ENCODE results near the gene DUSP18.
A peak's percentile ranks its signal among the peaks of the same experiment; 100 is the strongest.
"Not testable (repeated sequence)": the region's sequence is repeated elsewhere in the genome, so short reads cannot be mapped to it uniquely, and the experiment has no call there.

Gene DUSP18

DNA sequence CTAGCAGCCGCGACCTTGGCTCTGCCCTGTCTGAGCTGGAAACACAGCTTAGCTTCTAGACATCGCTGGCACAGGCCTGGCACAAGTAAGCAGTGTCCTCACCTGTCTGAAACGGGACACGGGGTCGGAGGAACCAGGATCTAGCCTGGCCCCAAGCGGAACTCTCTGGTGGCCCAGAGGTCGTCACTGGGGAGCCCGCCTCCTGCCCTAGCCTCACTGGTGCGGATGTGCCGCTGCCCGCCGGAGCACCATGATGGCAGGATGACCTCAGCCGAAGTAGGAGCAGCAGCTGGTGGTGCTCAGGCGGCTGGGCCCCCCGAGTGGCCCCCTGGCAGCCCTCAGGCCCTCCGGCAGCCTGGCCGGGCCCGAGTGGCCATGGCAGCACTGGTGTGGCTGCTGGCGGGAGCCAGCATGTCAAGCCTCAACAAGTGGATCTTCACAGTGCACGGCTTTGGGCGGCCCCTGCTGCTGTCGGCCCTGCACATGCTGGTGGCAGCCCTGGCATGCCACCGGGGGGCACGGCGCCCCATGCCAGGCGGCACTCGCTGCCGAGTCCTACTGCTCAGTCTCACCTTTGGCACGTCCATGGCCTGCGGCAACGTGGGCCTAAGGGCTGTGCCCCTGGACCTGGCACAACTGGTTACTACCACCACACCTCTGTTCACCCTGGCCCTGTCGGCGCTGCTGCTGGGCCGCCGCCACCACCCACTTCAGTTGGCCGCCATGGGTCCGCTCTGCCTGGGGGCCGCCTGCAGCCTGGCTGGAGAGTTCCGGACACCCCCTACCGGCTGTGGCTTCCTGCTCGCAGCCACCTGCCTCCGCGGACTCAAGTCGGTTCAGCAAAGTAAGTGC lies 31.2 kb downstream of the DUSP18 start:
- DNase-seq, result no peak

DNA sequence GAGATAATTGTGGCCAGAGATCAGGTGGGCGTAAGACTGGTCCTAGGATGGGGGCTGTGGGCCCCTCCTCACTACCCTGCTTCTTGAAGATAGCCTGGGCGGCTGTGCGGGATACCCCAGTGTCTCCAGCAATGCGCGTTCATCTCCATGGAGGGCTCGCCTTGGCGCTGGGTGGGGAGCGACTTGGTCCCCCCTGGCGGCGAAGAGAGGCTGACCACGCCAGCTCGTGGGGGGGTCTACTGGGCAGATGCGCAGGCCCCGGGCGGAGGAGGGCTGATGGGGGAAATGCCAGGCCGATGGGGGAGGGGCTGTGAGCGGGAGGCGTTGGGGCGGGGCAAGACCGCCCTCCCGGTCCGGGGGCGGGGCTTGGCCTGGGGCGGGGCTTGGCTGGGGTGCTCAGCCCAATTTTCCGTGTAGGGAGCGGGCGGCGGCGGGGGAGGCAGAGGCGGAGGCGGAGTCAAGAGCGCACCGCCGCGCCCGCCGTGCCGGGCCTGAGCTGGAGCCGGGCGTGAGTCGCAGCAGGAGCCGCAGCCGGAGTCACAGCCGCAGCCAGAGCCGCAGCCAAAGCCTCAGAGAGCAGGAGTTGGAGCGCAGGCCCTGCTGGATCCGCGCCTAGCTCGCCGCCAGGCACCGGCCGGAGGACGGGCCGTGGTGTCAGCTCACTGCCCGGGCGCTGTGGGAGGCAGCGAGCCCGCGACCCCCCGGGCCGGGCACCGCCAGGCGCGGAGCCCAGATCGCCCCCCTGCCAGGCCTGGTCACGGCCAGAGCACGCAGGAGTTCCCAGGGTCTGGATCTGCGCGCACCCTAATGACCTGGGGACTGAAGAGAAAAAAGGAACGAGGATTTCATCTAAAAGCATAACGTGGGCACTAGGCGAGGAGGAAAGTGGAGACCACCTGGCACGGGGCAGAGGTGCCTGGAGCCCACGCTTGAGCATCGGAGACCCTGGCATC lies 32.1 kb downstream of the DUSP18 start, which contains the start of gene SLC35E4:
TSS of gene SLC35E4 (plus strand) at position 509 of the 953 bp plus-strand sequence. CDS start 670 bp downstream, outside the sequence.
- peak; percentile 79 for DNase-seq

DNA sequence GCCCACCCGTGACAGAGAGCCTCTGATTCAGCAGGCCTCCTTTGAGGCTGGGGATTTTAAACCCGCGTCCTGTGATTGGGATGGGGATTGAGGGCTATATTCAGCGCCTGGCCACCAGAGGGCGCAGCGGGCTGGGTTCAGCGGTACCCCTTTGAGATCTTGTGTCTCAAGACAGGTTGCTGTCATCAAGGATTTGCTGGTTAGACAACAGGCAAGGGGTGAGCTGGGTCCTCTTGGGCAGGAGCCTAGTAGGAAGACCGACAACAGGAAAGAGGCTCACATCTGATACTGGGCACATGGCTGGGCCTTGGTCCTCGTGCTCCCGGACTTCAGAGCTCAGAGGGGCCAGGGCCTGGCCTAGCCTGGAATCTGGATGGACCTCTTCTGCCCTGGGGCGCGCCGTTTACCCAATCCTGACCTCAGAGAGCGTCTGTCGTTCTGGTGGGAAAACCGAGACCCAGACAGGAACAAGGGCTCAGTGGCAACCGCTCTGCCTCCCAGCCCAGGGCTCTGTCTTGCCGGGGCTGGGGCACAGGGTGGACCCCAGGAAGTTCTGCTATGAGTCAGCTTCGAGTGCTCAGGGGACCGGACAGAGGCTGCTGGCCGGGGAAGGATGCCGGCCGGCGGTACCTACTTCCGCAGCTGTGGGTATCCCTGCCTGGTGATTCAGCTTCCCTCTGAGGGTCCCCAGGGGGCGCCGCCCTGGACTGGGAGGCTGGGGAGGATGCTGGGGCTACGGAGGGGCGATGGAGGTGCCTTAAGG lies 33.0 kb downstream of the DUSP18 start:
- DNase-seq, result peak; percentile 73

DNA sequence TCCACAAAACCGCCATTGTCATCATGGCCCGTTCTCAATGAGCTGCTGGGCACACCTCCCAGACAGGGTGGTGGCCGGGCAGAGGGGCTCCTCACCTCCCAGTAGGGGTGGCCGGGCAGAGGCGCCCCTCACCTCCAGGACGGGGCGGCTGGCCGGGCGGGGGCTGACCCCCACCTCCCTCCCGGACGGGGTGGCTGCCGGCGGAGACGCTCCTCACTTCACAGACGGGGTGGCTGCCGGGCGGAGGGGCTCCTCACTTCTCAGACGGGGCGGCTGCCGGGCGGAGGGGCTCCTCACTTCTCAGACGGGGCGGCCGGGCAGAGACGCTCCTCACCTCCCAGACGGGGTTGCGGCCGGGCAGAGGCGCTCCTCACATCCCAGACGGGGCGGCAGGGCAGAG lies 36.2 kb downstream of the DUSP18 start:
- DNase-seq, result not testable (repeated sequence)

DNA sequence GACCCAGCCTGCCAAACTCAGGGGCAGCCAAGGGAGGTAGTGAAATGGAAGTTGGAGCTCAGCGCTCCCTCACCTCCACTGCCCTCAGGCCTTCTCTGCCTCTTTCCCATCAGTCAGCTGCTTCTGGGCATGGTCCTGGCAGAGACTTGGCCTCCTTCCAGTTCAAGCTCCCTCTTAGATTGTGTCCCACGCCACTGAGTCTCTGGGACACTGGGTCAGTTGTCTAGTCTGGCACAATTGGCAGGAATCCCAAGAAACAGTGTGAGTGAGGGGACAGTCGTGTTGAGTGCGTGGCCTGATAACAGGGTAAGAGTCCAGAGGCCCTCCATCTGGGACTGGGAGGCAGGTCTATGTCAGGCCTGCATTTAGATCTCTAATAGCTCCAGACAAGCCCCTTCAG lies 39.2 kb downstream of the DUSP18 start:
- DNase-seq, result peak; percentile 10

DNA sequence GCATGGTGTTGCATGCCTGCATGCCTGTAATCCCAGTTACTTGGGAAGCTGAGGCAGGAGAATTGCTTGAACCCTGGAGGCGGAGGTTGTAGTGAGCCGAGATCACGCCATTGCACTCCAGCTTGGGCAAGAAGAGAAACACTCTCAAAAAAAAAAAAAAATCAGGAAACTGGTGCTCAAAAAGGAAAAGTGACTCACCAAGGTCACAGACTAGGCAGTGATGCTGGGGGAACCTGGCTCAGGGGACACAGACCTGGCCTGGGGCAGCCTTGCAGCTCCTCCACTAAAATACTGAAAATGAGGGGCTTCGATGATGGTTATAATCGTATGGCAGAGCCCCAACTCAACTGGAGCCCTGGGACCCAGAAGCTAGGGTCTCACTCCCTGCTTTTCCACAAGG lies 40.2 kb downstream of the DUSP18 start:
- no peak for DNase-seq

DNA sequence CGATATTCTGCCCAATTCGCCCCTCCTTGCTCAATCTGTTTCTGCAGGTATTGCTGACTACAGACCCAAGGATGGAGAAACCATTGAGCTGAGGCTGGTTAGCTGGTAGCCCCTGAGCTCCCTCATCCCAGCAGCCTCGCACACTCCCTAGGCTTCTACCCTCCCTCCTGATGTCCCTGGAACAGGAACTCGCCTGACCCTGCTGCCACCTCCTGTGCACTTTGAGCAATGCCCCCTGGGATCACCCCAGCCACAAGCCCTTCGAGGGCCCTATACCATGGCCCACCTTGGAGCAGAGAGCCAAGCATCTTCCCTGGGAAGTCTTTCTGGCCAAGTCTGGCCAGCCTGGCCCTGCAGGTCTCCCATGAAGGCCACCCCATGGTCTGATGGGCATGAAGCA lies 41.3 kb downstream of the DUSP18 start:
- no peak for DNase-seq

DNA sequence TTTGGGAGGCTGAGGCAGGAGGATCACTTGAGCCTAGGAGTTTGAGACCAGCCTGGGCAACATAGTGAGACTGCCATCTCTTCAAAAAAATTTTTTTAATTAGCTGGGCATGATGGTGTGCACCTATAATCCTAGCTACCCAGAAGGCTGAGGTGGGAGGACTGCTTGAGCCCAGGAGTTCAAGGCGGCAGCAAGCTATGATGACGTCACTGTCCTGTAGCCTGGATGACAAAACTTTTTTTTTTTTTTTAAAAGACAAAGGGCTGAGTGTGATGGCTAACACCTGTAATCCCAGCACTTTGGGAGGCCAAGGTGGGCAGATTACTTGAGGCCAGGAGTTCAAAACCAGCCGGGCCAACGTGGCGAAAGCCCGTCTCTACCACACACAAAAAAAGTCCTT lies 47.8 kb downstream of the DUSP18 start:
- DNase-seq, result not testable (repeated sequence)

DNA sequence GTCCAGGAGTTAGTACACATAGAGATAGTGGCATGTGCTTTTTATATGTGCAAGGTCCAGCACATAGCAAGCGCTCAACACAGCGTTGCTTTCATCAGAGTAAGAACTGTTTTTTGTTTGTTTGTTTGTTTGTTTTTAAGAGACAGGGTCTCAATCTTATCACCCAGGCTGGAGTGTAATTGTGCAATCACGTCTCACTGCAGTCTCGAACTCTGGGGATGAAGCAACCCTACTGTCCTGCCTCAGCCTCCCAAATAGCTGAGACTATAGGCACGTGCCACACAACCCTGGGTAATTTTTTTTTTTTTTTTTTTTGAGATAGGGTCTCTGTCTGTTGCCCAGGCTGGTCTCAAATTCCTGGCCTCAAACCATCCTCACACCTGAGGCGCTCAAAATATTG lies 49.9 kb downstream of the DUSP18 start:
- no peak for DNase-seq

DNA sequence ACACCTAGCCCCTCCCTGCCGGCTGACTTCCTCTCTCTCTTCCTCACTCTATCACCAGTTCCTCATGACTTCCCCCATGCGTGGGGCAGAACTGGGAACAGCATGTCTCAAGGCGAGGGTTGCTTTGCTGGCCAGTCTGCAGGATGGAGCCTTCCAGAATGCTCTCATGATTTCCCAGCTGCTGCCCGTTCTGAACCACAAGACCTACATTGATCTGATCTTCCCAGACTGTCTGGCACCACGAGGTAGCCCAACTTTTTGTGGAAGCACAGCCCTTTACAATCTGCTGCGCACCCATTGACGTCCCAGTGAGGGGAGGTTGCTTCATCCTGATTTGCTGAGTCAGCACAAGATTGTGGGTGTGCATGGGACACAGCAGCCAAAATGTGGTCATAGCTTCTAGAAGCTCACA lies 52.1 kb downstream of the DUSP18 start:
- no peak for DNase-seq

DNA sequence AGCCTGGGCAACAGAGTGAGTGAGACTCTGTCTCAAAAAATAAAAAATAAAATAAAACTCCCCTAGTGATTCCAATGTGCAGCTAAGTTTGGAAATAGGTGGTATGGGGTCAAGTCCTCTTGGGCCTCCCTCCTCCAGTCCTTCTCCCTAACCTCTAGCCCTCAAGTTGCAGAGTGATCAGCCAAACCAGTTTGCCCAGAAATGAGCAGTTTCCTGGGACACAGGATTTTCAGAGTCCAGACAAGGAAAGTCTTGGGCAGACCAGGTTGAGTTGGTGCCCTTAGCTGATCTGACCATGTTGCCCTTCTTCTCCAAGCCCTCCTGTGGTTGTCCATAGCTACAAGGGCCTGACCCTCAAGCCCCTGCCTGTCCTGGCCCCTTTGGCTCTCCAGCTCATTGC lies 52.8 kb downstream of the DUSP18 start:
- DNase-seq, result no peak

DNA sequence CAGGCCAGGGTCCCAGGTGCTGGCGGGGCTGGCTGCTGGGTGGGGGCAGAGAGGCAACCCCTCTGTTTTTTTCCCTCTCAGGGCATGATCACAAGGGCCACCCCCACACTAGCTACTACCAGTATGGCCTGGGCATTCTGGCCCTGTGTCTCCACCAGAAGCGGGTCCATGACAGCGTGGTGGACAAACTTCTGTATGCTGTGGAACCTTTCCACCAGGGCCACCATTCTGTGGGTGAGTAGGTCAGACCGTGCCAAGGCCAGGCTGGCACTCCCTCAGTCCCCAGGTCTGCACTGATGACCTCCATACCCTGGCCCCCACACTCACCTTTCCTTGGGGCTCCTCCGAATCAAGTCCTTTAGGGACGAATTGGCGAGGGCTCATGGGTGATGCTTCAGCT lies 53.4 kb downstream of the DUSP18 start:
- DNase-seq, result no peak

DNA sequence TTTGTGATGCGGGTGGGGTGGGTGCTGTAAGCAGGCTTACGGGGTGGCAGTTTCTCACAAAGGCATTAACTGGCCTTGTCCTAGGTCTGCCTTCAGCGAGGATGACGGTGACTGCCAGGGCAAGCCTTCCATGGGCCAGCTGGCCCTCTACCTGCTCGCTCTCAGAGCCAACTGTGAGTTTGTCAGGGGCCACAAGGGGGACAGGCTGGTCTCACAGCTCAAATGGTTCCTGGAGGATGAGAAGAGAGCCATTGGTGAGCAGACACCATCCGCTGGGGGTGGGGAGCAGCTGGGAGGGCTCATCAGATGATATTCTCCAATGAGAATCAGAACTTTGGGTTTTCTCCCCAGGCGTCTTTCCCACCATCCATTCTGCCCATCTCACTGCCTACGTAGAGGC lies 54.9 kb downstream of the DUSP18 start:
- DNase-seq, result no peak
